SK-N-SH (cell line): ENCODE measurements around the gene KIF16B.

Experiments
- CTCF ChIP-seq: fragments of 200-600 bp; sonication (generic); IDR thresholded peaks from 2 replicates; pipeline ENCODE4 v1.6.1; 2017; ENCODE audit warnings: antibody characterized with exemption, mild to moderate bottlenecking, moderate library complexity
- FOSL2 ChIP-seq: IDR thresholded peaks from 2 replicates; pipeline ENCODE4 v1.4.0; 2012; ENCODE audit warnings: low read depth, mild to moderate bottlenecking, moderate library complexity, borderline replicate concordance
- GABPA ChIP-seq: IDR thresholded peaks from 2 replicates; pipeline ENCODE4 v1.4.0; 2012; ENCODE audit warnings: low read depth, mild to moderate bottlenecking
- GATA2 ChIP-seq: sonication (generic); formaldehyde crosslinking; IDR thresholded peaks from 2 replicates; pipeline ENCODE4 v1.5.0; 2020; ENCODE audit warnings: mild to moderate bottlenecking, missing genetic modification reagents
- JUND ChIP-seq: IDR thresholded peaks from 2 replicates; pipeline ENCODE4 v1.4.0; 2012
- POLR2AphosphoS5 ChIP-seq: IDR thresholded peaks from 2 replicates; pipeline ENCODE4 v1.6.1; 2012; ENCODE audit warnings: low read depth, low read length
- RAD21 ChIP-seq: IDR thresholded peaks from 2 replicates; pipeline ENCODE4 v1.6.1; 2012; ENCODE audit warnings: mild to moderate bottlenecking, low read length
- REST ChIP-seq: IDR thresholded peaks from 2 replicates; pipeline ENCODE4 v1.6.1; 2012; ENCODE audit warnings: mild to moderate bottlenecking, low read depth, low read length, moderate library complexity
- SIN3A ChIP-seq: IDR thresholded peaks from 2 replicates; pipeline ENCODE4 v1.6.1; 2012; ENCODE audit warnings: low read depth, mild to moderate bottlenecking, low read length, moderate library complexity, borderline replicate concordance
- SMC3 ChIP-seq: IDR thresholded peaks from 2 replicates; pipeline ENCODE4 v1.6.1; 2012; ENCODE audit warnings: low read depth, low read length, improper control_type of control experiment
- TAF1 ChIP-seq: IDR thresholded peaks from 2 replicates; pipeline ENCODE4 v1.6.1; 2012; ENCODE audit warnings: low read depth, mild to moderate bottlenecking, low read length, moderate library complexity, borderline replicate concordance
- TEAD4 ChIP-seq: IDR thresholded peaks from 2 replicates; pipeline ENCODE4 v1.4.0; 2012; ENCODE audit warnings: mild to moderate bottlenecking, borderline replicate concordance; ENCODE audit not compliant: insufficient read depth
- ZBTB33 ChIP-seq: IDR thresholded peaks from 2 replicates; pipeline ENCODE4 v1.4.0; 2012; ENCODE audit warnings: low read depth, borderline replicate concordance

- TF ChIP-seq CTCF (no peak), TEAD4 (no peak), TAF1 (no peak), POLR2AphosphoS5 (no peak), GATA2 (CRISPR knock-in tag) (no peak), FOSL2 (no peak), JUND (no peak), SIN3A (no peak), REST (no peak), SMC3 (no peak), RAD21 (no peak), GABPA (no peak), ZBTB33 (no peak)
Measured at GRCh38 chr20:16385891-16386290, 187.4 kb downstream of the KIF16B start.
